Measurements from ENCODE around the gene NR4A3.
"Not testable (repeated sequence)": the region's sequence is repeated elsewhere in the genome, so short reads cannot be mapped to it uniquely, and the experiment has no call there.

The NR4A3 gene

GRCh38 chr9:99821396-99822108 lies at the start of gene NR4A3:
NR4A3 (plus strand) TSS chr9:99821885; CDS start chr9:99828043, 6,158 bp downstream.
- peak; percentile 87 to 90 for DNase-seq

GRCh38 chr9:99773468-99774138 lies 48.1 kb upstream of the NR4A3 start:
- DNase-seq = no peak

GRCh38 chr9:99778308-99778707 lies 43.4 kb upstream of the NR4A3 start:
- DNase-seq = peak; percentile 3 to 9

- no peak for DNase-seq
Measured at GRCh38 chr9:99778836-99779235, 42.8 kb upstream of the NR4A3 start.

- no peak for DNase-seq
Measured at GRCh38 chr9:99779277-99779676, 42.4 kb upstream of the NR4A3 start.

- DNase-seq = not testable (repeated sequence)
Measured at GRCh38 chr9:99782349-99782748, 39.3 kb upstream of the NR4A3 start.

- DNase-seq = no peak
Measured at GRCh38 chr9:99782962-99783718, 38.5 kb upstream of the NR4A3 start.

GRCh38 chr9:99783799-99784198 lies 37.9 kb upstream of the NR4A3 start:
- DNase-seq = no peak

- DNase-seq = no peak
Measured at GRCh38 chr9:99785010-99785590, 36.6 kb upstream of the NR4A3 start.

- DNase-seq = no peak
Measured at GRCh38 chr9:99787556-99787955, 34.1 kb upstream of the NR4A3 start.

- no peak for DNase-seq
Measured at GRCh38 chr9:99793528-99793927, 28.2 kb upstream of the NR4A3 start.

GRCh38 chr9:99796231-99796630 lies 25.5 kb upstream of the NR4A3 start:
- DNase-seq = no peak

GRCh38 chr9:99801775-99802174 lies 19.9 kb upstream of the NR4A3 start:
- DNase-seq = no peak

GRCh38 chr9:99803694-99804093 lies 18.0 kb upstream of the NR4A3 start:
- DNase-seq = no peak

- DNase-seq = peak; percentile 64 to 67
Measured at GRCh38 chr9:99807276-99807852, 14.3 kb upstream of the NR4A3 start.

GRCh38 chr9:99807956-99808355 lies 13.7 kb upstream of the NR4A3 start:
- DNase-seq = no peak

GRCh38 chr9:99808454-99808853 lies 13.2 kb upstream of the NR4A3 start:
- DNase-seq = no peak

GRCh38 chr9:99809586-99810319 lies 11.9 kb upstream of the NR4A3 start:
- no peak for DNase-seq

GRCh38 chr9:99811172-99811571 lies 10.5 kb upstream of the NR4A3 start:
- DNase-seq = no peak

- DNase-seq = no peak
Measured at GRCh38 chr9:99811598-99812383, 9.9 kb upstream of the NR4A3 start.

- no peak for DNase-seq
Measured at GRCh38 chr9:99813739-99814138, 7.9 kb upstream of the NR4A3 start.

Measured in activated CD4-positive, alpha-beta T cell treated with anti-CD3 and anti-CD28 coated beads, Interleukin-2, amount 50 U/mL, for 4 hours (primary cell).